ENCODE data around the gene COPS3.

GRCh38 chr17:17300624-17301568, 19.9 kb upstream of the COPS3 start:
- TF ChIP-seq CTCF (IDR thresholded peaks at IDR 0.05), result no peak
- TF ChIP-seq POLR2A (IDR thresholded peaks at IDR 0.05), result no peak

Measured in upper lobe of left lung (tissue), 4 donors.